HepG2 (cell line): Measurements from ENCODE around the gene CNTROB. TPM values are rescaled to one million over a fixed set of nuclear protein-coding genes. Genes with fewer than 3 reads are reported as not detected.

Source experiments
- ARNT2 ChIP-seq: sonication (generic); formaldehyde crosslinking; IDR thresholded peaks from 2 replicates; pipeline ENCODE4 v1.8.0; 2022; ENCODE audit warnings: mild to moderate bottlenecking, low read depth, missing genetic modification reagents, moderate library complexity
- FOXO1 ChIP-seq: sonication (generic); formaldehyde crosslinking; IDR thresholded peaks from 2 replicates; pipeline ENCODE4 v1.4.0; 2020; ENCODE audit warnings: missing genetic modification reagents
- GTF2F1 ChIP-seq: fragments of 150-350 bp; IDR thresholded peaks from 2 replicates; pipeline ENCODE4 v1.6.1; 2014; ENCODE audit warnings: low read length
- ISX ChIP-seq: sonication (generic); formaldehyde crosslinking; conservative IDR thresholded peaks from 2 replicates; pipeline ENCODE4 v1.5.0; 2020; ENCODE audit warnings: missing genetic modification reagents
- RNF2 ChIP-seq: fragments of 450-650 bp; conservative IDR thresholded peaks from 2 replicates; pipeline ENCODE4 v1.6.1; 2016; ENCODE audit warnings: low read depth
- TFAP4 ChIP-seq: sonication (generic); IDR thresholded peaks from 2 replicates; pipeline ENCODE4 v1.6.1; 2016; ENCODE audit warnings: low read depth, borderline replicate concordance
- TOE1 ChIP-seq: sonication (generic); formaldehyde crosslinking; IDR thresholded peaks from 2 replicates; pipeline ENCODE4 v1.4.0; 2020; ENCODE audit warnings: mild to moderate bottlenecking, missing genetic modification reagents
- TP53 ChIP-seq: sonication (generic); formaldehyde crosslinking; conservative IDR thresholded peaks from 2 replicates; pipeline ENCODE4 v1.4.0; 2020; ENCODE audit warnings: missing genetic modification reagents
- U2AF1 ChIP-seq: fragments of 200-400 bp; formaldehyde crosslinking; optimal IDR thresholded peaks from 2 replicates; pipeline ENCODE3; 2017; ENCODE audit warnings: mild to moderate bottlenecking, low read depth, low read length
- ZBTB10 ChIP-seq: sonication (generic); formaldehyde crosslinking; IDR thresholded peaks from 2 replicates; pipeline ENCODE4 v1.4.0; 2020; ENCODE audit warnings: missing genetic modification reagents, borderline replicate concordance
- ZNF318 ChIP-seq: sonication (generic); formaldehyde crosslinking; IDR thresholded peaks from 2 replicates; pipeline ENCODE4 v1.4.0; 2020; ENCODE audit warnings: mild to moderate bottlenecking, missing genetic modification reagents
- ZNF441 ChIP-seq: sonication (generic); formaldehyde crosslinking; IDR thresholded peaks from 2 replicates; pipeline ENCODE4 v1.7.0; 2021; ENCODE audit warnings: missing genetic modification reagents, borderline replicate concordance
- ZNF557 ChIP-seq: sonication (generic); formaldehyde crosslinking; IDR thresholded peaks from 2 replicates; pipeline ENCODE4 v1.4.0; 2020; ENCODE audit warnings: missing genetic modification reagents
- ZNF558 ChIP-seq: sonication (generic); formaldehyde crosslinking; IDR thresholded peaks from 2 replicates; pipeline ENCODE4 v1.9.0; 2022; ENCODE audit warnings: mild to moderate bottlenecking, missing genetic modification reagents, borderline replicate concordance
- ZNF619 ChIP-seq: sonication (generic); formaldehyde crosslinking; IDR thresholded peaks from 2 replicates; pipeline ENCODE4 v1.4.0; 2020; ENCODE audit warnings: mild to moderate bottlenecking, missing genetic modification reagents
- ZNF746 ChIP-seq: sonication (generic); formaldehyde crosslinking; IDR thresholded peaks from 2 replicates; pipeline ENCODE4 v1.8.0; 2022; ENCODE audit warnings: mild to moderate bottlenecking, missing genetic modification reagents
- polyA plus RNA-seq, 8 experiments: library from polyadenylated mRNA; depleted of rRNA in 3 of 8; stranded (reverse) in 7 of 8; unstranded in 1 of 8; fragments of >200 nt; fragmentation: Illumina TruSeq in 4 of 8; extraction: Trizol in 4 of 8; gene quantifications; 2 replicates each; pipeline versions ENCODE4 v1.2.1 to v1.2.3, GENCODE V29; 2011 to 2016; ENCODE audit warnings: low read depth in 4 of 8, missing spikeins in 1 of 8, mixed read lengths in 1 of 8; ENCODE audit not compliant: insufficient read depth in 1 of 8
- total RNA-seq, 5 experiments: library from RNA; depleted of rRNA; stranded (reverse); fragments of >200 nt; fragmentation: Illumina TruSeq; extraction: Trizol; gene quantifications; 2 replicates each; pipeline ENCODE4 v1.2.3, GENCODE V29; 2016; ENCODE audit warnings: low read depth in 1 of 5

Gene CNTROB
- total and polyA plus RNA-seq, 2 of the 13 experiments (the other 11 are each of a cell fraction or from before 2014, with no cell fraction given), result 21.2 to 24.1 TPM

- TF ChIP-seq ZNF318 (CRISPR knock-in tag), result no peak
- no peak for TF ChIP-seq U2AF1
- no peak for TF ChIP-seq ZBTB10
- TF ChIP-seq TP53 (CRISPR knock-in tag), result no peak
- no peak for TF ChIP-seq ZNF558
- TF ChIP-seq RNF2, result no peak
- TF ChIP-seq ZNF746 (CRISPR knock-in tag), result no peak
- no peak for TF ChIP-seq GTF2F1
- no peak for TF ChIP-seq TOE1 (CRISPR knock-in tag)
- TF ChIP-seq ZNF619 (CRISPR knock-in tag), result no peak
- no peak for TF ChIP-seq ZNF441 (CRISPR knock-in tag)
- no peak for TF ChIP-seq FOXO1 (CRISPR knock-in tag)
- peak; percentile 71; the same call in 1 of the 2 replicates for TF ChIP-seq TFAP4
- TF ChIP-seq ARNT2 (CRISPR knock-in tag), result no peak
- TF ChIP-seq ZNF557 (CRISPR knock-in tag), result no peak
- no peak for TF ChIP-seq ISX (CRISPR knock-in tag)
These were observed 42.6 kb upstream of the CNTROB start (continued) for GRCh38 chr17:7889166-7889955.
